ENCODE data around the gene EIF2AK3.

DNA sequence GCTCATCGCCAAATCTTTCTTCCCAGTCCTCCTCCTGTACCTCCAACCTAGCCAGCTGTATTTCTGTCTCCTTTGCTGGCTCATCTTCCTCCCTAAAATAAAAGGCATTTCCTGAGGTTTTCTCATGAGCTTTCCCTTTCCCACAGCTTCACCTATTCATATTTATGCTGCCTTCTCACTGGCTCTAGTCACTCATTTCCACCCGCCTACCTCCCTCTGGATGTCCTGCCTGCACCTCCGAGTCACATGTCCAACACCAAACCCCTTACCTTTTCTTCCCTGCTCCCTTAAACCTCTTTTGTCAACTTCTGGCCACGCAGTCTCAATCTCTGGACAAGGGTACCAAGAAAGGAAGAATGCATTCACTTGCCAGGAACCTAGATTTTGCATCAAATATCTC is 2.8 kb downstream of the EIF2AK3 start:
- TF ChIP-seq CTCF (conservative IDR thresholded peaks at IDR 0.05; ENCODE audit: low read depth, low read length) (no peak), RAD21 (IDR thresholded peaks at IDR 0.05; ENCODE audit: low read length) (no peak), RCOR1 (IDR thresholded peaks at IDR 0.05; ENCODE audit: insufficient replicate concordance, low read length) (no peak), BHLHE40 (IDR thresholded peaks at IDR 0.05; ENCODE audit: low read depth, low read length) (no peak), RFX5 (IDR thresholded peaks at IDR 0.05; ENCODE audit: low read depth, low read length) (no peak), ELK1 (IDR thresholded peaks at IDR 0.05; ENCODE audit: borderline replicate concordance, low read depth, low read length) (no peak), POLR2A (IDR thresholded peaks at IDR 0.05; ENCODE audit: low read depth, low read length) (no peak), MAFK (IDR thresholded peaks at IDR 0.05; ENCODE audit: low read depth, low read length) (no peak), MAZ (IDR thresholded peaks at IDR 0.05; ENCODE audit: borderline replicate concordance, low read depth, low read length) (no peak), MXI1 (IDR thresholded peaks at IDR 0.05; ENCODE audit: borderline replicate concordance, low read depth, low read length) (no peak), SMC3 (IDR thresholded peaks at IDR 0.05; ENCODE audit: low read depth, low read length) (no peak), NFE2L2 (IDR thresholded peaks at IDR 0.05; ENCODE audit: low read depth, low read length) (no peak)
- TF ChIP-seq, protein P1, sequence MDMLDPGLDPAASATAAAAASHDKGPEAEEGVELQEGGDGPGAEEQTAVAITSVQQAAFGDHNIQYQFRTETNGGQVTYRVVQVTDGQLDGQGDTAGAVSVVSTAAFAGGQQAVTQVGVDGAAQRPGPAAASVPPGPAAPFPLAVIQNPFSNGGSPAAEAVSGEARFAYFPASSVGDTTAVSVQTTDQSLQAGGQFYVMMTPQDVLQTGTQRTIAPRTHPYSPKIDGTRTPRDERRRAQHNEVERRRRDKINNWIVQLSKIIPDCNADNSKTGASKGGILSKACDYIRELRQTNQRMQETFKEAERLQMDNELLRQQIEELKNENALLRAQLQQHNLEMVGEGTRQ (IDR thresholded peaks at IDR 0.05; ENCODE audit: low read depth, low read length) = no peak
